Skeletal muscle cell (primary cell): ENCODE measurements around the gene EZH2.

Experiments
- DNase-seq: peaks from one replicate; pipeline ENCODE4 v3.0.0-alpha.2; 2010; ENCODE audit warnings: low read depth
- H3K4me3 ChIP-seq: 2 replicates; pipeline ENCODE4 v1.5.1; 2011; ENCODE audit warnings: low read depth, mild to moderate bottlenecking, control low read depth, low read length, moderate library complexity

Gene EZH2

DNA sequence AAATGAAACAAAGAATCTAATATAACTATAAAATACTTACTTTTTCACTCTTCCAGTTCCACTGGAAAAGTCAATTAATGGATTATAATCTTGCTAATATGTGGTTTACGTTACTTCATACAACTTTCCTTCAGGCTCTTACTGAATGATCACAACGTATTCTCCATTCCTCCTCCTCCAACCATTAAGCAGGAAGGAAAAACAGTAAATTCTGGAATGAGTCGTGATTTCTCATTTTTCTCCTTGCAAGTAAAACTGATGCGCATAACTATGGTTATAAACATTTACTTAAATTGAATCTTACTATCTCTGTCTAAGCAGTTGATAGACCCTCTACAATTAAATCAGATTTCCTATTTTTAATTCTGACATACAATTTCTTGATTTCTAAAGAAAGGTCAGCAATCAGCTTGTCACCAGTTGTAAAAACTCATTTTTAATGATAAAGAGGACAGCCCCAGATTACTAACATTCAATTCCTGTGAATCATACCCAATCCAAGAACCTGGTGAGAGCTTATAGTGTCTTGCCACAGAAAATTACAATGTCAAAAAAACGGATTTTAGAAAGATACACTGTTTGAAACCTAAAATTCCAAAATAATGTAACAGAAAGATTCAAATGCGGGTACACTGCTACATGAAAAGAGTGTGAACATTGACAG, 64.3 kb downstream of the EZH2 start:
- no peak overlapping the region for H3K4me3 ChIP-seq
- DNase-seq = no peak

- DNase-seq = no peak
- H3K4me3 ChIP-seq = no peak overlapping the region
These were observed 68.5 kb downstream of the EZH2 start for GRCh38 chr7:148815612-148816011.

GRCh38 chr7:148814922-148815559, 69.0 kb downstream of the EZH2 start:
- no peak for DNase-seq
- H3K4me3 ChIP-seq = no peak overlapping the region

DNA sequence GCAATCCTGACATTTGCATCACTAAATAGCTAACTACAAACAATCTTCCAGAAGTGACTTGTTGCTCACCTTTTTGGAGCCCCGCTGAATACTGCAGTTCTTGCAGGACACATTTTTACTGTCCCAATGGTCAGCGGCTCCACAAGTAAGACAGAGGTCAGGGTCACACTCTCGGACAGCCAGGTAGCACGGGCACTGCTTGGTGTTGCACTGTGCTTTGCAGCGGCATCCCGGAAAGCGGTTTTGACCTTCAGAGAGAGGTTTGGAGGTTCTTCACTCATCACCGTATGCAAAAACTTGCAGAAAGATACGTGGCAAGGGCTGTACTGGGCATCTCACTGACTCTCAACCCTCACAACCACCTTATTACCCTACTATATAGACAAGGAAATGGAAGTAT, 70.2 kb downstream of the EZH2 start:
- no peak overlapping the region for H3K4me3 ChIP-seq
- DNase-seq = no peak

DNA sequence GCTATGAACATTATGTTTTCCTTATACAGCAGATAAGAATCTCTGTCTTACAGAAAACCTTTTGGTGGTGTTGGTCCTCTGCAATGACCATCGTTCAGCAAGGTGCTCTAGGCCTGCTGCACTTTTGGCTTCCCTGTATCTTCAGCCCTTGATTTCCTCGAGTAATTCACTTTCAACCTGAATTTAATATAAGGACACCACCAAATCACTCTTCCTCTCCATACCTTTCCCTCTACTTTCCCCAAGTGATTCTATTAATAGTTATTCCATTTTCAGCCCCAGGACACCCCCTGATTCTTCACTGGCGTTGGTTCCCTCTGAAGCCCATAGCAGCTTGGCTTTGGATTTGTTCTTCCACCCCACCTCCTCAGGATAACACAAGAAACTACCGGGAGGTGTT, 72.2 kb downstream of the EZH2 start:
- H3K4me3 ChIP-seq = no peak overlapping the region
- DNase-seq = no peak

GRCh38 chr7:148809856-148810255, 74.2 kb downstream of the EZH2 start:
- no peak for DNase-seq
- no peak overlapping the region for H3K4me3 ChIP-seq

GRCh38 chr7:148807436-148807835, 76.7 kb downstream of the EZH2 start:
- H3K4me3 ChIP-seq = no peak overlapping the region
- DNase-seq = no peak

GRCh38 chr7:148806187-148806586, 77.9 kb downstream of the EZH2 start:
- no peak for DNase-seq
- no peak overlapping the region for H3K4me3 ChIP-seq

DNA sequence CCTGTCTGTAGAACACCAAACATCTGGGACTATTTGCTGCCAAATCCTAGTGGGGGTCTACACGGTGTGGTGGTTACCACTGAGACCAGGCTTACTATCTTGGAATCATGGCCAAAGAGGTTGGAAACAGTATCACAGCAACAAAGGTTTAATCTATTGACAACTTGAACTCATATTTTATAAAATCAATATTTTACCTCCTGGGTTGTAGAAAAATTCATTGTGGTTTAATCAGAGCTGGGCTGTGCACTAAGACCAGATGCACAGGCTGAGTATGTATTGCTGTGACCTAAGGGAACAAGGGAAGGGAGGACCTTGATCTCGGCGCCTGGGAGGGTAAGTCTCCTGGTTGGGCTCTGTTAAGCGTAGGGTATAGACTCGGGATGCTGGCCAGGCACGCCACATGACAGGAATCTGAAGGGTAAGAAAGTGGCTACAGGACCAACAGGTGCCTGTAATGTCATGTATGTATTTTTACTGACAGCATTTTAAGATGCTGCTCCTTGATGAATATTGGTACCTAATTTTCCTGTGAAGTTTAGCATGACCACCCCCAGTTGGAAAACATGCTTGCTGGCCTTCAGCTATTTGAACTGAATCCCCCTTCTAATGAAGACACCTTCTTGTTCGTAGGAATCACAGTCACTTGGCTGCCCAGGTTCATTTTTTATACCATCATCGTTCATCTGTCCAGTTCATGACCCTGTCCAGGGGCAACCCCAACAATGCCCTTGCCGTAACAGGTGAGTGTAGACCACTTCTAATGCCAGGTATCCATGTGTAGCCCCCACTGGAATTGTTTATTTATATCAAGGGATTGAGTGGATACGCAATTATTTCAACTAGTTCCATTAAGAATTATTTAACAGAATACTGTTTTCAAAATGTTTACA, 79.5 kb downstream of the EZH2 start:
- DNase-seq = no peak
- H3K4me3 ChIP-seq = no peak overlapping the region

DNA sequence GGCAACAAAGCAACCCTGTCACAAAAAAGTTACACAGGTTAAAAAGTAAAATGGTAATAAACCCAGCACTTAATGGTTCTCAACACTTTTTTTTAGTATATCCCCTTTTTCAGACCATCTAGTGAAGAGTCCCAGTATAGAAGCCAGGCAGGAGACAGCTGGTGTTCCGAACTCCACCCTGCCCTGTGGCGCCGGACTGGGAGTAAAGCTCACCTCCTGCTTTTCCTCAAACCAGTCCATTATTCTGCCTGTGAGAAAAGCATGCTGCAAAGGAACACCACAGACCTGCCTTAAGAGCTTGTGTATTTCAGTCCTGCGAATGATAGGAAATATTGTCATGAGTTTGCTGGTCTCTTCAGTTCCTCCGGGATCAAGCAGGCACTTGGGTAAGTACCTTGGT, 81.0 kb downstream of the EZH2 start:
- DNase-seq = no peak
- no peak overlapping the region for H3K4me3 ChIP-seq

GRCh38 chr7:148802101-148802493, 82.0 kb downstream of the EZH2 start:
- DNase-seq = no peak
- H3K4me3 ChIP-seq = no peak overlapping the region

DNA sequence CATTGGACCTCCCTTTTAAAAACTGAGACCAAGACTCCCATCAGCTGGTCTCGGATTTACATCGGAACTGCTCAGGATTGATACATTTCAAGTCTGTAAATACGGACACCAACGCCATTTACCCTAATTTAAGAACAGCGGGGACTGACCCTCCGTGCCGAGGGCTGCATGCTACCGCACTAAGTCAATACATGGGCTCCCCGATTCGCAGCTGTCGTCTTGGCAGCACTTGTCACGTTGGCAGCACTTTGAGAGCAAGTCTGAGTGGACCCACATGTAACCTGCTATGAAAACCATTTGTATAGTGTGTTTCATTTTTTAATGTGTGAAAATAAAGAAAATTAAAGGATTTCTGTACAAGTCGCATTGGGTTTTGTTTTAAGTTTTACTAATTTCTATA, 83.4 kb downstream of the EZH2 start:
- DNase-seq = no peak
- no peak overlapping the region for H3K4me3 ChIP-seq

DNA sequence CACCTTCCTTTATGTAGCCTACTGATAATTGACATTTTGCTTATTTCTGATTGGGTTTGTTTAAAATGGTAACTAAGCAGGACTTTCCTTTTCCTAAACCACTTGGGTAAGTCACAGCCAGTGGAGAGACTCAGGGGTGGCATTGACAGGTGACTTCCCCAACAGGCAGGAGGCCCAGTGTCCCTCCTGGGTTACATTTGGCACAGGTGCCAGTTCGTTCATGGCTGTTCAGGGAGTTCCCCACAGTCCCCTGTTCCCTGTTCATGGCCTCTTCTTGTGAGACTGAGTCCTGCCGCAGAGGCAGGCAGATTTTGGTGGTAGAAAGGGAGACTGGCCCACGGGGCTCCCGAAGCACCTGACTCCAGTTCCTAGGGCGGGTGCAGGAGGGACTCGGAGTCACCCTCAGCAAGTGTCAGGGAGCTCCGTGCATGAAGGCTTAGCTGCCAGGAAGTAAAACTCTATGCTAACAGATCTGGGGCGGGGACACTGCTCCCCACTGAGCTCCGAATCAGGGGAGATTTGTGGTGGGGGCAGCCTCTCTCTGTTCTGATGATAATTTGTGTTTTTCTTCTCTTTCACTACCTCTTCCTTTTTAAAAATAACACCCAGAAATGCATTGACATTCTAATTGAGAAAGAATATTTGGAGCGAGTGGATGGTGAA, 84.1 kb downstream of the EZH2 start:
- no peak overlapping the region for H3K4me3 ChIP-seq
- no peak for DNase-seq

- DNase-seq = no peak
- no peak overlapping the region for H3K4me3 ChIP-seq
These were observed 87.2 kb downstream of the EZH2 start for GRCh38 chr7:148796841-148797240.

- DNase-seq = no peak
- H3K4me3 ChIP-seq = no peak overlapping the region
These were observed 89.6 kb downstream of the EZH2 start for GRCh38 chr7:148794476-148794875.

GRCh38 chr7:148793590-148793989, 90.5 kb downstream of the EZH2 start:
- DNase-seq = no peak
- H3K4me3 ChIP-seq = no peak overlapping the region

GRCh38 chr7:148791546-148791945, 92.5 kb downstream of the EZH2 start:
- DNase-seq = no peak
- no peak overlapping the region for H3K4me3 ChIP-seq

GRCh38 chr7:148790850-148791249, 93.2 kb downstream of the EZH2 start:
- no peak overlapping the region for H3K4me3 ChIP-seq
- DNase-seq = no peak

DNA sequence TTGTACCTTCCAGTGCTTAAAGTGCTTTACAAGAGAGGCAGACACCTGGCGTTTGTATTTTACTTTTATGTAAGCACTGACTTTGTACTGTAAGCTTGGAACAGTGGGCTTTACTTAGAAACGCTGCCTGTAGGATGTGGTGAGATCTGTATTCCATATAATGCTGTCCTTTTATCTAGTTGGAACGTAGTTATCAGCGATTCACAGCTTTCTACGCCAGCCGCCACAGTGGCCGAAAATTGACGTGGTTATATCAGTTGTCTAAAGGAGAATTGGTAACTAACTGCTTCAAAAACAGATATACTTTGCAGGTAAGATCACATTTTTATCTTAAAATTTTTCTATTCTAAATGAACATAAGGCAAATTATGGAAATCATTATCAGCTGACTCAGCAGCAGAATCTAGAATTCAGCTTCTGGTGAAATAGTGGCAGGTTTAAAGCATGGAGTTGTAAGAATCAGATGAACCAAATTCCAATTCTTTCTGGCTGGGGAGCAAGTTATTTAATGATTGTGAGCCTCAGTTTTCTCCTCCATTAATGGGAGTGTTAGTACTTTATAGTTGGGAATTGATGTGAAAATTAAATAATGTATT, 93.9 kb downstream of the EZH2 start:
- no peak for DNase-seq

GRCh38 chr7:148789220-148789619, 94.9 kb downstream of the EZH2 start:
- no peak for DNase-seq
- no peak overlapping the region for H3K4me3 ChIP-seq

More for the DNA sequence above, 93.9 kb downstream of the EZH2 start:
- no peak overlapping the region for H3K4me3 ChIP-seq
